DOHH2 (cell line): ENCODE measurements around the gene DNER.

Experiments used
- H3F3A ChIP-seq: fragments of 200-600 bp; sonication (generic), shearing (Covaris generic); 2 replicates; pipeline ENCODE4 v1.6.0; 2016; ENCODE audit warnings: antibody characterized with exemption, mild to moderate bottlenecking; ENCODE audit not compliant: control insufficient read depth, insufficient read depth
- H3K27ac ChIP-seq: fragments of 200-600 bp; sonication (generic); 2 replicates; pipeline ENCODE4 v1.5.1; 2014; ENCODE audit warnings: low read depth, mild to moderate bottlenecking, low read length, moderate library complexity
- H3K27me3 ChIP-seq: fragments of 200-600 bp; sonication (generic); 2 replicates; pipeline ENCODE4 v1.6.1; 2014; ENCODE audit warnings: mild to moderate bottlenecking, low read length, mixed read lengths; ENCODE audit not compliant: control insufficient read depth
- H3K36me3 ChIP-seq: fragments of 200-600 bp; sonication (generic); 2 replicates; pipeline ENCODE4 v1.6.1; 2014; ENCODE audit warnings: mild to moderate bottlenecking, low read length, moderate library complexity, mixed read lengths; ENCODE audit not compliant: control insufficient read depth
- H3K4me1 ChIP-seq: fragments of 200-600 bp; sonication (generic); 2 replicates; pipeline ENCODE4 v1.6.1; 2014; ENCODE audit warnings: mild to moderate bottlenecking, low read length, mixed read lengths; ENCODE audit not compliant: control insufficient read depth
- H3K4me2 ChIP-seq: fragments of 200-600 bp; sonication (generic); 2 replicates; pipeline ENCODE4 v1.6.0; 2014; ENCODE audit warnings: mild to moderate bottlenecking, low read length, moderate library complexity
- H3K4me3 ChIP-seq: fragments of 200-600 bp; sonication (generic); 2 replicates; pipeline ENCODE4 v1.5.1; 2014; ENCODE audit warnings: mild to moderate bottlenecking, low read length, mixed read lengths
- H3K79me2 ChIP-seq: fragments of 200-600 bp; sonication (generic); 2 replicates; pipeline ENCODE4 v1.6.1; 2014; ENCODE audit warnings: mild to moderate bottlenecking, low read length, mixed read lengths; ENCODE audit not compliant: control insufficient read depth
- H3K9me2 ChIP-seq: fragments of 200-600 bp; sonication (generic); replicated peaks from 2 replicates; pipeline ENCODE4 v1.6.1; 2014; ENCODE audit warnings: mild to moderate bottlenecking, low read length, mixed read lengths; ENCODE audit not compliant: control insufficient read depth
- H3K9me3 ChIP-seq: fragments of 200-600 bp; sonication (generic); 2 replicates; pipeline ENCODE4 v1.6.1; 2014; ENCODE audit warnings: antibody characterized with exemption, low read length, mixed read lengths; ENCODE audit not compliant: control insufficient read depth, insufficient read depth
- H4K20me1 ChIP-seq: fragments of 200-600 bp; sonication (generic); 2 replicates; pipeline ENCODE4 v1.6.0; 2014; ENCODE audit warnings: low read depth, mild to moderate bottlenecking, antibody characterized with exemption, low read length, moderate library complexity; ENCODE audit not compliant: control insufficient read depth, insufficient read depth
- CTCF ChIP-seq: fragments of 200-600 bp; sonication (generic); IDR thresholded peaks from one replicate; pipeline ENCODE4 v1.5.1; 2014; ENCODE audit warnings: antibody characterized with exemption, mild to moderate bottlenecking, low read depth, low read length; ENCODE audit not compliant: poor library complexity, severe bottlenecking
- EZH2phosphoT487 ChIP-seq: fragments of 200-600 bp; sonication (generic); IDR thresholded peaks from 2 replicates; pipeline ENCODE4 v1.6.1; 2017; ENCODE audit warnings: borderline replicate concordance, mild to moderate bottlenecking, antibody characterized with exemption, low read length, moderate library complexity, mixed read lengths

DNER gene

DNA sequence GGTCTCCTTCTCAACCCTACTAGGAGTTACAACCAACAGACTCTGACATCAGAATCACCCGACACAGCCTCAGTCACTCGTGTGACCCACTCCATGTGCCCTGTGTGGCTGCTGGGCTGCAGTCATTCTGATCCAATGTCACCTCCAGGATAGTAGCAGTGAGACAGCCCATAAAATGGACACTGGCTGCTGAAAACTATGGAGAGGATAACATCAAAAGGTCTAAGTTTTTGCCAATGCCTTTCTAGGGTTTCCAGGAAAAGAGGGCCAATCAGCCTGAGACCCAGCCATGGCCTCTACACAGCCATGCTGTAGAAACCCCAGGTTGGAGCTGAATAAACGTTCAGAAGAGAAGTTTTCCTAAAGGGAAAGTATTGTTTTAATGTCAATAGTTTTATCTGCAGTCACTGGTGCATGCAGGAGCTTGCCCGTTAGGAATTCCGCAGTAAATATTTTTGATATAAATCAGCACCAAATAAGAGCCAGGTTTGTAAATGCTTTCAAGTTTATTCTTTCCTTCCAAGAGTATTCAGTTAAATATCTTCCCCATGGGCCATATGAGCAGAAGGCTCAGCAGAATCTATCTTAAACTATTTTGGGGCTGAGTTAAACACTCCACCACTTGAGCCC lies 351.1 kb downstream of the DNER start:
- Histone ChIP-seq H3F3A (no peaks in the 10 kb centered on the region), H3K4me1 (no peaks in the 10 kb centered on the region), H3K79me2 (no peaks in the 10 kb centered on the region), H4K20me1 (no peaks in the 10 kb centered on the region), H3K36me3 (no peaks in the 10 kb centered on the region), H3K9me2 (no peaks in the 10 kb centered on the region), H3K27ac (no peak overlapping the region), H3K27me3 (no peaks in the 10 kb centered on the region), H3K4me3 (no peak overlapping the region), H3K9me3 (peaks cover 3% of the 10 kb centered on the region; the same call in 1 of the 2 replicates), H3K4me2 (no peak overlapping the region)
- TF ChIP-seq EZH2phosphoT487 (no peak), CTCF (no peak)

- peaks cover 8% of the 10 kb centered on the region; the same call in 1 of the 2 replicates for H3K9me3 ChIP-seq
- no peaks in the 10 kb centered on the region for H3K4me1 ChIP-seq
- no peak overlapping the region for H3K4me3 ChIP-seq
- H3F3A ChIP-seq: no peaks in the 10 kb centered on the region
- H4K20me1 ChIP-seq: no peaks in the 10 kb centered on the region
- no peak overlapping the region for H3K4me2 ChIP-seq
- no peaks in the 10 kb centered on the region for H3K79me2 ChIP-seq
- no peaks in the 10 kb centered on the region for H3K27me3 ChIP-seq
- H3K27ac ChIP-seq: no peak overlapping the region
- TF ChIP-seq CTCF (no peak), EZH2phosphoT487 (no peak)
- no peaks in the 10 kb centered on the region for H3K9me2 ChIP-seq
- H3K36me3 ChIP-seq: no peaks in the 10 kb centered on the region
Observed at GRCh38 chr2:229350883-229351282, 363.5 kb downstream of the DNER start.

GRCh38 chr2:229350117-229350805 lies 364.1 kb downstream of the DNER start:
- Histone ChIP-seq H3K27me3 (no peaks in the 10 kb centered on the region), H3K36me3 (no peaks in the 10 kb centered on the region), H3K9me3 (peaks cover 8% of the 10 kb centered on the region; the same call in 1 of the 2 replicates), H3K4me2 (no peak overlapping the region), H4K20me1 (no peaks in the 10 kb centered on the region), H3K4me1 (no peaks in the 10 kb centered on the region), H3K4me3 (no peak overlapping the region), H3K27ac (no peak overlapping the region), H3K9me2 (no peaks in the 10 kb centered on the region), H3F3A (no peaks in the 10 kb centered on the region), H3K79me2 (no peaks in the 10 kb centered on the region)
- TF ChIP-seq CTCF: no peak
- no peak for TF ChIP-seq EZH2phosphoT487
